ENCODE results near the gene SPOPL.

DNA sequence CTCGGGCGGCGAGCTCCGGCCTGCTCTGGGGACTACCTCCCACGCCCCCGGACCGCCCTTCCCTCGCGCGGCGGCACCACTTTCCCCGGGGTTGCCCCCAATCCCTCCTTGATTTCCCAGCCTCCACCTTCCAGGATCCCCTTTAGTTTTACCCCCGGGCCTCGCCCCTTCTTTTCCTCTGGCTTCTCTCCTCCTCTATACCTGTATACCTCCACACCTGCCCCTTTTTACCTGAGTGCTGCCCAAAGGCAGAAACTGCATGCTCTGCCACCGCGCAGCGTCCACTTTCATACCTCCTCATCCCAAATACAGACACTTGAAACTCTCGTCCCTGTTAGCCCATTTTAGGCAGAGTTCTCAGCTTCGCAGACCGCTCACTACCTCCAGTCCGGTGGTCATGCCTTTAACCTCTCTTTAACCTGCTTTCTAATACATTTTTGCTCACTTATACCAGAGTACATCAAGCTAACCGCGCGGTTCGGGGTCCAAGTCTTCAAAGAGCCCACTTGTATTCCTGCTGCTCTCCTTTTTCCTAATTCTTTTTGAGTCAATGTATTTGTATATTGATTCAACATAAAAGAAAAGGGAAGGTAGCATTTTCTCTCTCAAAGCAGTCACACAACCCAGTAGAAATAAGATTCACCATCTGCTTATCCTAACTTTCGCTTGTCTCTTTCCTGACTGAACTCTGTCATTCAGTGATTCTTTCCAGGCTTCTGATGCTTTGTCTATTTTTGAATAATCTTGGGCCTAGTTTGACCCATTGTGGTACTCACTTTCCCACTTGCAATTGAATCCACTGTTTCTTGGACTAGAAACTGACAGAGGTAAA lies 901 bp downstream of the SPOPL start:
- TF ChIP-seq, protein P1, sequence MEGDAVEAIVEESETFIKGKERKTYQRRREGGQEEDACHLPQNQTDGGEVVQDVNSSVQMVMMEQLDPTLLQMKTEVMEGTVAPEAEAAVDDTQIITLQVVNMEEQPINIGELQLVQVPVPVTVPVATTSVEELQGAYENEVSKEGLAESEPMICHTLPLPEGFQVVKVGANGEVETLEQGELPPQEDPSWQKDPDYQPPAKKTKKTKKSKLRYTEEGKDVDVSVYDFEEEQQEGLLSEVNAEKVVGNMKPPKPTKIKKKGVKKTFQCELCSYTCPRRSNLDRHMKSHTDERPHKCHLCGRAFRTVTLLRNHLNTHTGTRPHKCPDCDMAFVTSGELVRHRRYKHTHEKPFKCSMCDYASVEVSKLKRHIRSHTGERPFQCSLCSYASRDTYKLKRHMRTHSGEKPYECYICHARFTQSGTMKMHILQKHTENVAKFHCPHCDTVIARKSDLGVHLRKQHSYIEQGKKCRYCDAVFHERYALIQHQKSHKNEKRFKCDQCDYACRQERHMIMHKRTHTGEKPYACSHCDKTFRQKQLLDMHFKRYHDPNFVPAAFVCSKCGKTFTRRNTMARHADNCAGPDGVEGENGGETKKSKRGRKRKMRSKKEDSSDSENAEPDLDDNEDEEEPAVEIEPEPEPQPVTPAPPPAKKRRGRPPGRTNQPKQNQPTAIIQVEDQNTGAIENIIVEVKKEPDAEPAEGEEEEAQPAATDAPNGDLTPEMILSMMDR (IDR thresholded peaks at IDR 0.05), result no peak
- TF ChIP-seq EZH2 (IDR thresholded peaks at IDR 0.05; ENCODE audit: borderline replicate concordance, insufficient read depth, low read depth, low read length, poor library complexity, severe bottlenecking), result no peak

Data from B cell (primary cell).